K562 (cell line): Measurements from ENCODE around the gene HKDC1. TPM values are rescaled to one million over a fixed set of nuclear protein-coding genes. Genes with fewer than 3 reads are reported as not detected.

Experiments
- ATAC-seq: fragments of 200-7000 bp; cut with Tn5 transposase; 3 replicates; pipeline ENCODE4 v1.9.1; 2020; ENCODE audit warnings: moderate library complexity
- BruUV-seq: library from RNA; stranded (reverse); fragments of 400-500 nt; replicated peaks from 2 replicates; lab custom pipeline; 2021; lab: Mats Ljungman, UMichigan
- CTCF ChIA-PET: fragments of 300-600 bp; formaldehyde crosslinking; extraction: SDS; loops from one replicate; lab custom pipeline; 2021; ENCODE audit warnings: low intra/inter-chr PET ratio; lab: Yijun Ruan, JAX
- POLR2A ChIA-PET: fragments of 300-600, 350-650 bp; sonication (Branson Sonifier 250); formaldehyde crosslinking; extraction: SDS; loops from one replicate; lab custom pipeline; 2021; ENCODE audit warnings: antibody characterized with exemption, inconsistent platforms; lab: Yijun Ruan, JAX
- DNase-seq, 4 experiments: peaks; one replicate each; pipeline versions ENCODE4 v3.0.0 to v3.0.0-alpha.2; 2011 to 2018; ENCODE audit warnings: low spot score in 3 of 4, mixed read lengths in 3 of 4; ENCODE audit errors: extremely low read depth in 1 of 4
- FAIRE-seq: peaks from 2 replicates; lab custom pipeline; 2011; peaks lifted over from hg19 to GRCh38; lab: Jason Lieb, UNC
- H2AFZ ChIP-seq: 2 replicates; pipeline ENCODE4 v1.6.0; 2011; ENCODE audit warnings: low read depth, low read length, control low read depth, inconsistent platforms
- H3K27ac ChIP-seq: fragments of 200-600 bp; 3 replicates; pipeline ENCODE4 v1.8.0; 2011; ENCODE audit warnings: low read depth, mild to moderate bottlenecking, control low read depth, inconsistent platforms, low read length, moderate library complexity, mixed read lengths; ENCODE audit errors: extremely low read depth
- H3K27me3 ChIP-seq, 2 experiments: fragments of 300-600 bp in 1 of 2; 2 replicates in 1 of 2; 3 replicates in 1 of 2; pipeline versions ENCODE4 v1.6.0 to v1.8.0; 2011; ENCODE audit warnings: inconsistent platforms in 2 of 2, low read length in 2 of 2, mild to moderate bottlenecking in 1 of 2, mixed read lengths in 1 of 2, moderate library complexity in 1 of 2; ENCODE audit not compliant: control insufficient read depth in 2 of 2, insufficient read depth in 2 of 2
- H3K36me3 ChIP-seq: fragments of 300-600 bp; 3 replicates; pipeline ENCODE4 v1.8.0; 2011; ENCODE audit warnings: mild to moderate bottlenecking, low read length, inconsistent platforms; ENCODE audit not compliant: control insufficient read depth, insufficient read depth
- H3K4me1 ChIP-seq, 2 experiments: fragments of 200-600 bp in 1 of 2; replicated peaks in 1 of 2; 2 replicates in 1 of 2; 3 replicates in 1 of 2; pipeline versions ENCODE4 v1.5.1 to v1.8.0; 2011; ENCODE audit warnings: inconsistent platforms in 2 of 2, low read length in 2 of 2, mild to moderate bottlenecking in 1 of 2, mixed read lengths in 1 of 2, moderate library complexity in 1 of 2; ENCODE audit not compliant: control insufficient read depth in 2 of 2, insufficient read depth in 2 of 2
- H3K4me2 ChIP-seq: 2 replicates; pipeline ENCODE4 v1.6.1; 2011; ENCODE audit warnings: low read length, control low read depth, inconsistent platforms, mixed read lengths; ENCODE audit not compliant: insufficient read depth
- H3K4me3 ChIP-seq: fragments of 200-600 bp; sonication (generic), shearing (Covaris generic); 2 replicates; pipeline ENCODE4 v1.5.1; 2016; ENCODE audit warnings: control low read depth, inconsistent platforms
- H3K79me2 ChIP-seq: fragments of 200-600 bp; 3 replicates; pipeline ENCODE4 v1.8.0; 2011; ENCODE audit warnings: low read length, inconsistent platforms; ENCODE audit not compliant: control insufficient read depth, insufficient read depth
- H3K9ac ChIP-seq, 2 experiments: 2 replicates each; pipeline versions ENCODE4 v1.6.0 to v1.6.1; 2011; ENCODE audit warnings: low read depth in 2 of 2, low read length in 2 of 2, control low read depth in 1 of 2, inconsistent platforms in 1 of 2, mild to moderate bottlenecking in 1 of 2, mixed read lengths in 1 of 2; ENCODE audit not compliant: insufficient read depth in 1 of 2
- H3K9me1 ChIP-seq: one replicate; pipeline ENCODE4 v1.6.0; 2011; ENCODE audit warnings: inconsistent platforms, mild to moderate bottlenecking, low read length, moderate library complexity; ENCODE audit not compliant: control insufficient read depth, insufficient read depth
- H3K9me3 ChIP-seq: replicated peaks from 2 replicates; pipeline ENCODE4 v1.5.1; 2011; ENCODE audit warnings: low read depth, low read length, inconsistent platforms; ENCODE audit not compliant: control insufficient read depth, insufficient read depth
- H4K20me1 ChIP-seq: replicated peaks from 2 replicates; pipeline ENCODE4 v1.6.1; 2011; ENCODE audit warnings: low read length, inconsistent platforms, mixed read lengths; ENCODE audit not compliant: control insufficient read depth, insufficient read depth
- ATF6 ChIP-seq: sonication (generic); formaldehyde crosslinking; IDR thresholded peaks from 2 replicates; pipeline ENCODE4 v1.4.0; 2020; ENCODE audit warnings: mild to moderate bottlenecking, missing genetic modification reagents
- C11orf30 ChIP-seq: fragments of 450-650 bp; IDR thresholded peaks from 2 replicates; pipeline ENCODE4 v1.6.1; 2016; ENCODE audit warnings: low read depth, mild to moderate bottlenecking
- CSDE1 ChIP-seq, 2 experiments: fragments of 450-650 bp; IDR thresholded peaks; 2 replicates each; pipeline ENCODE4 v1.6.1; 2016; ENCODE audit warnings: mild to moderate bottlenecking in 1 of 2
- HBP1 ChIP-seq: fragments of 450-650 bp; formaldehyde crosslinking; IDR thresholded peaks from 2 replicates; pipeline ENCODE4 v1.4.0; 2022; ENCODE audit warnings: missing genetic modification characterization
- MECOM ChIP-seq: fragments of 250-450 bp; sonication (Bioruptor Pico); IDR thresholded peaks from 2 replicates; pipeline ENCODE4 v1.8.0; 2022; ENCODE audit warnings: inconsistent platforms
- MNT ChIP-seq, 2 experiments: fragments of 450-650 bp; conservative IDR thresholded peaks; 2 replicates each; pipeline ENCODE4 v1.6.1; 2017; ENCODE audit warnings: mild to moderate bottlenecking in 2 of 2, moderate library complexity in 2 of 2
- TAF9B ChIP-seq: fragments of 450-650 bp; IDR thresholded peaks from 2 replicates; pipeline ENCODE4 v1.6.1; 2018; ENCODE audit warnings: mild to moderate bottlenecking; ENCODE audit not compliant: partially characterized antibody
- TSC22D4 ChIP-seq: fragments of 450-650 bp; IDR thresholded peaks from 2 replicates; pipeline ENCODE4 v1.6.1; 2016; ENCODE audit warnings: missing genetic modification characterization, missing biosample characterization, control low read depth
- ZBTB43 ChIP-seq: sonication (generic); formaldehyde crosslinking; IDR thresholded peaks from 2 replicates; pipeline ENCODE4 v1.8.0; 2023; ENCODE audit warnings: mild to moderate bottlenecking, missing genetic modification reagents
- ZNF316 ChIP-seq: fragments of 450-650 bp; IDR thresholded peaks from 2 replicates; pipeline ENCODE4 v1.6.1; 2016
- WGBS: fragments of 100-300 bp; shearing (Covaris generic); methylation state at CpG from one replicate; pipeline ENCODE4 v1.1.6; 2016; ENCODE audit warnings: low coverage, mixed read lengths; ENCODE audit not compliant: insufficient coverage; ENCODE audit errors: missing lambda C conversion rate; 5-methylcytosine and 5-hydroxymethylcytosine counted together
- in situ Hi-C: fragments of 300-500 bp; cut with MboI; formaldehyde crosslinking; loops from 4 replicates; pipeline ENCODE4 v1.15.0; 2018; ENCODE audit warnings: inconsistent platforms, mixed read lengths
- intact Hi-C: fragments of 100-400 bp; cut with micrococcal nuclease; formaldehyde crosslinking; loops from 2 replicates; pipeline ENCODE4 v1.14.2; 2022
- polyA plus RNA-seq, 8 experiments: library from polyadenylated mRNA; depleted of rRNA in 4 of 8; stranded (reverse) in 5 of 8; unstranded in 3 of 8; fragments of >200 nt; fragmentation: Nextera tagmentation in 2 of 8; fragmentation: Illumina TruSeq in 1 of 8; extraction: Ambion mirVana in 2 of 8; extraction: Trizol in 1 of 8; gene quantifications; 2 replicates each; pipeline versions ENCODE4 v1.2.1 to v1.2.3, GENCODE V29; 2011 to 2014; ENCODE audit warnings: inconsistent platforms in 1 of 8, missing spikeins in 1 of 8
- total RNA-seq, 7 experiments: library from RNA; depleted of rRNA in 6 of 7; stranded (reverse); fragments of >200 nt in 6 of 7; fragmentation: Illumina TruSeq in 2 of 7; extraction: Trizol in 2 of 7; gene quantifications; 2 replicates each; pipeline versions ENCODE4 v1.2.1 to v1.2.3, GENCODE V29; 2011 to 2021; ENCODE audit warnings: low replicate concordance in 1 of 7

Gene HKDC1
- total and polyA plus RNA-seq, 9 of the 15 experiments (the other 6 are each of a cell fraction or from before 2014, with no cell fraction given), result 0.04 to 0.22 (median 0.11) TPM; not detected in 5

- DNase-seq, result no peak
- 56% methylated on average over 5 of the region's 5 CpGs for WGBS
Measured at GRCh38 chr10:69242852-69243212, 22.7 kb downstream of the HKDC1 start.

More at GRCh38 chr10:69242852-69243212, 22.7 kb downstream of the HKDC1 start:
- Histone ChIP-seq H3K36me3 (no peaks in the 10 kb centered on the region), H4K20me1 (no peaks in the 10 kb centered on the region), H3K9ac (peak overlapping the region in 1 of 2 experiments; percentile 18; a peak in 1 of 4 replicates), H3K9me1 (no peaks in the 10 kb centered on the region), H3K4me3 (no peak overlapping the region), H3K4me2 (no peak overlapping the region), H3K9me3 (no peaks in the 10 kb centered on the region), H3K4me1 (peaks cover 16 to 27% of the 10 kb centered on the region in 2 experiments; a peak in 4 of 5 replicates), H3K27ac (no peak overlapping the region), H2AFZ (peak overlapping the region; percentile 76), H3K79me2 (no peaks in the 10 kb centered on the region), H3K27me3 (no peaks in the 10 kb centered on the region)
- in situ Hi-C loops, result loop anchor here (25.0 kb wide), 1 partner anchor 394 kb away; the partner anchor contains the start of gene FAM241B
- ATAC-seq (peak; percentile 11), FAIRE-seq (peak; percentile 54)
- TF ChIP-seq MNT (conservative IDR thresholded peaks at IDR 0.05) (0 out of 4 replicates have a peak, but pooled peaks of 1 of the 2 experiments have one; percentile 21), TSC22D4 (tag) (no peak), C11orf30 (peak; percentile 45; the same call in 1 of the 2 replicates), MECOM (CRISPR knock-in tag) (no peak), ZBTB43 (CRISPR knock-in tag) (0 out of 2 replicates have a peak, but pooled peaks have one; percentile 53), CSDE1 (IDR thresholded peaks at IDR 0.05) (no peak), ATF6 (CRISPR knock-in tag) (no peak), ZNF316 (peak; percentile 75), TAF9B (no peak), HBP1 (CRISPR knock-in tag) (no peak)
- intact Hi-C loops, result no loop called here
- no TSS peak for BruUV-seq
- CTCF ChIA-PET, result no interaction called here
- POLR2A ChIA-PET, result interaction anchor here (0.7 to 2.3 kb wide), 5 partner anchors 9 to 1366 kb away, joined by 3 to 8 read pairs (median 4); no protein-coding TSS in a partner anchor
